HEK293 (cell line): ENCODE results near the gene MORN1.

Experiments
- CTCF ChIA-PET: fragments of 350-600 bp; formaldehyde crosslinking; extraction: SDS; loops from one replicate; lab custom pipeline; 2021; ENCODE audit warnings: antibody characterized with exemption; lab: Yijun Ruan, JAX
- POLR2A ChIA-PET: fragments of 300-600 bp; formaldehyde crosslinking; extraction: SDS; loops from one replicate; lab custom pipeline; 2020; ENCODE audit warnings: antibody characterized with exemption, inconsistent platforms; lab: Yijun Ruan, JAX
- H3K27ac ChIP-seq: fragments of 200-500 bp; sonication (Bioruptor generic); 2 replicates; pipeline ENCODE4 v1.5.1; 2014; ENCODE audit warnings: low read depth, low read length, control low read depth, inconsistent platforms; ENCODE audit errors: extremely low read depth
- H3K36me3 ChIP-seq, 2 experiments: fragments of 200-500 bp in 1 of 2; sonication (Bioruptor generic) in 1 of 2; 1 replicate in 1 of 2; 2 replicates in 1 of 2; pipeline ENCODE4 v1.5.1; 2014 to 2017; ENCODE audit warnings: inconsistent platforms in 2 of 2, low read length in 2 of 2; ENCODE audit not compliant: control insufficient read depth in 2 of 2, insufficient read depth in 1 of 2
- H3K4me1 ChIP-seq: fragments of 200-500 bp; sonication (Bioruptor generic); 2 replicates; pipeline ENCODE4 v1.5.1; 2014; ENCODE audit warnings: mild to moderate bottlenecking, low read length, inconsistent platforms; ENCODE audit not compliant: control insufficient read depth, insufficient read depth
- H3K4me3 ChIP-seq: 2 replicates; pipeline ENCODE4 v1.5.1; 2011; ENCODE audit warnings: low read depth, mild to moderate bottlenecking, control low read depth, low read length, moderate library complexity
- H3K9me3 ChIP-seq: fragments of 200-500 bp; sonication (Bioruptor generic); 2 replicates; pipeline ENCODE4 v1.5.1; 2014; ENCODE audit warnings: low read depth, low read length, inconsistent platforms; ENCODE audit not compliant: control insufficient read depth, insufficient read depth
- BCL11A ChIP-seq: fragments of 450-650 bp; formaldehyde crosslinking; IDR thresholded peaks from 2 replicates; pipeline ENCODE4 v1.5.1; 2016; ENCODE audit warnings: low read depth, missing biosample characterization, missing genetic modification characterization
- HOXD13 ChIP-seq: sonication (generic); formaldehyde crosslinking; IDR thresholded peaks from 2 replicates; pipeline ENCODE4 v1.8.0; 2022; ENCODE audit warnings: missing genetic modification reagents, borderline replicate concordance
- KLF8 ChIP-seq: fragments of 450-650 bp; formaldehyde crosslinking; IDR thresholded peaks from 2 replicates; pipeline ENCODE4 v1.5.1; 2016; ENCODE audit warnings: missing biosample characterization, missing genetic modification characterization
- KLF9 ChIP-seq: fragments of 450-650 bp; formaldehyde crosslinking; IDR thresholded peaks from 2 replicates; pipeline ENCODE4 v1.5.1; 2016; ENCODE audit warnings: missing biosample characterization, missing genetic modification characterization, low read depth
- ZNF2 ChIP-seq: fragments of 450-650 bp; formaldehyde crosslinking; IDR thresholded peaks from 2 replicates; pipeline ENCODE4 v1.5.1; 2016; ENCODE audit warnings: missing biosample characterization, missing genetic modification characterization
- ZNF23 ChIP-seq: fragments of 450-650 bp; formaldehyde crosslinking; IDR thresholded peaks from 2 replicates; pipeline ENCODE4 v1.5.1; 2016; ENCODE audit warnings: missing biosample characterization, missing genetic modification characterization, borderline replicate concordance
- ZNF514 ChIP-seq: fragments of 450-650 bp; formaldehyde crosslinking; IDR thresholded peaks from 2 replicates; pipeline ENCODE4 v1.5.1; 2016; ENCODE audit warnings: missing biosample characterization, missing genetic modification characterization
- ZNF521 ChIP-seq: fragments of 450-650 bp; formaldehyde crosslinking; IDR thresholded peaks from 2 replicates; pipeline ENCODE4 v1.5.1; 2017; ENCODE audit warnings: missing biosample characterization, mild to moderate bottlenecking, missing genetic modification characterization
- ZSCAN18 ChIP-seq: fragments of 450-650 bp; formaldehyde crosslinking; IDR thresholded peaks from 2 replicates; pipeline ENCODE4 v1.5.1; 2016; ENCODE audit warnings: missing biosample characterization, missing genetic modification characterization
- TF ChIP-seq, protein P1 (sequence below): fragments of 450-650 bp; formaldehyde crosslinking; conservative IDR thresholded peaks from 2 replicates; pipeline ENCODE4 v1.5.1; 2016; ENCODE audit warnings: low read depth, missing biosample characterization, missing genetic modification characterization
- TF ChIP-seq, protein P2 (sequence below): fragments of 450-650 bp; formaldehyde crosslinking; IDR thresholded peaks from 2 replicates; pipeline ENCODE4 v1.5.1; 2016; ENCODE audit warnings: missing biosample characterization, missing genetic modification characterization
- TF ChIP-seq, protein P3 (sequence below): fragments of 450-650 bp; formaldehyde crosslinking; IDR thresholded peaks from 2 replicates; pipeline ENCODE4 v1.5.1; 2017; ENCODE audit warnings: missing biosample characterization, missing genetic modification characterization
- TF ChIP-seq, protein P4 (sequence below): fragments of 450-650 bp; formaldehyde crosslinking; IDR thresholded peaks from 2 replicates; pipeline ENCODE4 v1.5.1; 2016; ENCODE audit warnings: missing biosample characterization, missing genetic modification characterization
- TF ChIP-seq, protein P5 (sequence below): fragments of 450-650 bp; formaldehyde crosslinking; IDR thresholded peaks from 2 replicates; pipeline ENCODE4 v1.5.1; 2016; ENCODE audit warnings: missing biosample characterization, missing genetic modification characterization, low read depth

MORN1 gene

DNA sequence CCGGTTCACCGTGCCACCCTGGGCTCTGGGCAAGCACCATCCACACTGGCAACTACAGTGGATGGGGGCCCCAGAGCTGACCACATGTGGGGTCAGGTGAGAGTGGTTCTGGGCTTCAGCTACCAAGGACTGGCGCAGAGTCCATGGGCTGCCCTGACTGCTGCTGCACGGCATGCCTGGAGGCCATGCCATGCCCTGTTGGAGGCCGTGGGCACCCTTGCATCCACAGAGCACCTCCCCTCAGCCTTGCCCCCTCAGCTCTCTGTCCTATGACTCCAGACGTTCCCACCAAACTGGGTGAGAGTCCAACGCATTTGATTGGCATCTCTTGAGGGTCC lies 15.5 kb downstream of the MORN1 start (continued):
- TF ChIP-seq, protein P1, sequence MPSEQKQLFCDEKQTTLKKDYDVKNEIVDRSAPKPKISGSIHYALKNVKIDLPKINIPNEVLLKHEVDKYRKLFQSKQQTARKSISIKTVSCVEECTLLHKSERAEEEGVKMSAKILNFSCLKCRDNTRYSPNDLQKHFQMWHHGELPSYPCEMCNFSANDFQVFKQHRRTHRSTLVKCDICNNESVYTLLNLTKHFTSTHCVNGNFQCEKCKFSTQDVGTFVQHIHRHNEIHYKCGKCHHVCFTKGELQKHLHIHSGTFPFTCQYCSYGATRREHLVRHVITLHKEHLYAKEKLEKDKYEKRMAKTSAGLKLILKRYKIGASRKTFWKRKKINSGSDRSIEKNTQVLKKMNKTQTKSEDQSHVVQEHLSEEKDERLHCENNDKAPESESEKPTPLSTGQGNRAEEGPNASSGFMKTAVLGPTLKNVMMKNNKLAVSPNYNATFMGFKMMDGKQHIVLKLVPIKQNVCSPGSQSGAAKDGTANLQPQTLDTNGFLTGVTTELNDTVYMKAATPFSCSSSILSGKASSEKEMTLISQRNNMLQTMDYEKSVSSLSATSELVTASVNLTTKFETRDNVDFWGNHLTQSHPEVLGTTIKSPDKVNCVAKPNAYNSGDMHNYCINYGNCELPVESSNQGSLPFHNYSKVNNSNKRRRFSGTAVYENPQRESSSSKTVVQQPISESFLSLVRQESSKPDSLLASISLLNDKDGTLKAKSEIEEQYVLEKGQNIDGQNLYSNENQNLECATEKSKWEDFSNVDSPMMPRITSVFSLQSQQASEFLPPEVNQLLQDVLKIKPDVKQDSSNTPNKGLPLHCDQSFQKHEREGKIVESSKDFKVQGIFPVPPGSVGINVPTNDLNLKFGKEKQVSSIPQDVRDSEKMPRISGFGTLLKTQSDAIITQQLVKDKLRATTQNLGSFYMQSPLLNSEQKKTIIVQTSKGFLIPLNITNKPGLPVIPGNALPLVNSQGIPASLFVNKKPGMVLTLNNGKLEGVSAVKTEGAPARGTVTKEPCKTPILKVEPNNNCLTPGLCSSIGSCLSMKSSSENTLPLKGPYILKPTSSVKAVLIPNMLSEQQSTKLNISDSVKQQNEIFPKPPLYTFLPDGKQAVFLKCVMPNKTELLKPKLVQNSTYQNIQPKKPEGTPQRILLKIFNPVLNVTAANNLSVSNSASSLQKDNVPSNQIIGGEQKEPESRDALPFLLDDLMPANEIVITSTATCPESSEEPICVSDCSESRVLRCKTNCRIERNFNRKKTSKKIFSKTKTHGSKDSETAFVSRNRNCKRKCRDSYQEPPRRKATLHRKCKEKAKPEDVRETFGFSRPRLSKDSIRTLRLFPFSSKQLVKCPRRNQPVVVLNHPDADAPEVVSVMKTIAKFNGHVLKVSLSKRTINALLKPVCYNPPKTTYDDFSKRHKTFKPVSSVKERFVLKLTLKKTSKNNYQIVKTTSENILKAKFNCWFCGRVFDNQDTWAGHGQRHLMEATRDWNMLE (tag by site-specific recombination): no peak
- TF ChIP-seq, protein P2, sequence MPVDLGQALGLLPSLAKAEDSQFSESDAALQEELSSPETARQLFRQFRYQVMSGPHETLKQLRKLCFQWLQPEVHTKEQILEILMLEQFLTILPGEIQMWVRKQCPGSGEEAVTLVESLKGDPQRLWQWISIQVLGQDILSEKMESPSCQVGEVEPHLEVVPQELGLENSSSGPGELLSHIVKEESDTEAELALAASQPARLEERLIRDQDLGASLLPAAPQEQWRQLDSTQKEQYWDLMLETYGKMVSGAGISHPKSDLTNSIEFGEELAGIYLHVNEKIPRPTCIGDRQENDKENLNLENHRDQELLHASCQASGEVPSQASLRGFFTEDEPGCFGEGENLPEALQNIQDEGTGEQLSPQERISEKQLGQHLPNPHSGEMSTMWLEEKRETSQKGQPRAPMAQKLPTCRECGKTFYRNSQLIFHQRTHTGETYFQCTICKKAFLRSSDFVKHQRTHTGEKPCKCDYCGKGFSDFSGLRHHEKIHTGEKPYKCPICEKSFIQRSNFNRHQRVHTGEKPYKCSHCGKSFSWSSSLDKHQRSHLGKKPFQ (tag by site-specific recombination): no peak
- TF ChIP-seq, protein P3, sequence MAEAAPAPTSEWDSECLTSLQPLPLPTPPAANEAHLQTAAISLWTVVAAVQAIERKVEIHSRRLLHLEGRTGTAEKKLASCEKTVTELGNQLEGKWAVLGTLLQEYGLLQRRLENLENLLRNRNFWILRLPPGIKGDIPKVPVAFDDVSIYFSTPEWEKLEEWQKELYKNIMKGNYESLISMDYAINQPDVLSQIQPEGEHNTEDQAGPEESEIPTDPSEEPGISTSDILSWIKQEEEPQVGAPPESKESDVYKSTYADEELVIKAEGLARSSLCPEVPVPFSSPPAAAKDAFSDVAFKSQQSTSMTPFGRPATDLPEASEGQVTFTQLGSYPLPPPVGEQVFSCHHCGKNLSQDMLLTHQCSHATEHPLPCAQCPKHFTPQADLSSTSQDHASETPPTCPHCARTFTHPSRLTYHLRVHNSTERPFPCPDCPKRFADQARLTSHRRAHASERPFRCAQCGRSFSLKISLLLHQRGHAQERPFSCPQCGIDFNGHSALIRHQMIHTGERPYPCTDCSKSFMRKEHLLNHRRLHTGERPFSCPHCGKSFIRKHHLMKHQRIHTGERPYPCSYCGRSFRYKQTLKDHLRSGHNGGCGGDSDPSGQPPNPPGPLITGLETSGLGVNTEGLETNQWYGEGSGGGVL (tag by site-specific recombination): no peak
- no peak for TF ChIP-seq HOXD13 (CRISPR knock-in tag)

DNA sequence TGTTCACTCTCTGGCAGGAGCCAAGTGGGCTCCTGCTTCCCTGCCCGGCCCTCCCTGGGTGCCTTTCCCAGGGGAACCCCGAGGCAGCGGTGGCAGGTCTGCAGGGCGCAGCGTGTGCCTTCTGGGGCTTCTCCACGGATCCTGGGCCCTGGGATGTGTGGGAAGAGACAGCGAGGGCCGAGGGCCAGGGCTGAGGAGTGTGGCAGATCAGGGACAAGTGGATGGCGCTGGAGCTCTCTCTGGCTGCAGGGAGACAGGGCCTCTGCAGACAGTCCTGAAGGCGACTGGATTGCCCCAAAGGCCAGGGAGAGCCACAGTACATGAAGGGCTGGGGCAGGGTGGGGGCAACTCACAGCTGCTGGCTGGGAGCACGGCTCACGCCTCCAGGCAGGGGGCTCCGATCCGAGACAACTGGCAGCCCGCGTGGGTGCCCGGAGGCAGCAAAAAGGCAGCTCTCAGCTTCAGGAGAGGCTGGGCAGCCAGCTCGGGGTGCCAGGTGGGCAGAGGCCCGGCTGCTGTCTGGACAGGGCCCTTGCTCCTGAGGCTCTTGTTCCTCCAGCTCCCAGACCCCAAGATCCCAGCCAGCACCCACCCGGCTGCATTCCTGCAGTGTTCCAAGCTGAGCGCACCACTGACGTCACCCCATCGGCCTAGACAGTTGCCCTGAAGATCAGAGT lies 16.0 kb downstream of the MORN1 start:
- H3K4me1 ChIP-seq: no peaks in the 10 kb centered on the region
- no peak overlapping the region for H3K4me3 ChIP-seq
- no peak overlapping the region for H3K27ac ChIP-seq
- TF ChIP-seq KLF8 (tag by site-specific recombination) (no peak), ZSCAN18 (tag by site-specific recombination) (no peak), ZNF514 (tag by site-specific recombination) (no peak), ZNF2 (tag by site-specific recombination) (no peak), BCL11A (tag by site-specific recombination) (no peak), ZNF23 (tag by site-specific recombination) (no peak), ZNF521 (tag by site-specific recombination) (no peak), KLF9 (no peak)
- TF ChIP-seq, protein P4, sequence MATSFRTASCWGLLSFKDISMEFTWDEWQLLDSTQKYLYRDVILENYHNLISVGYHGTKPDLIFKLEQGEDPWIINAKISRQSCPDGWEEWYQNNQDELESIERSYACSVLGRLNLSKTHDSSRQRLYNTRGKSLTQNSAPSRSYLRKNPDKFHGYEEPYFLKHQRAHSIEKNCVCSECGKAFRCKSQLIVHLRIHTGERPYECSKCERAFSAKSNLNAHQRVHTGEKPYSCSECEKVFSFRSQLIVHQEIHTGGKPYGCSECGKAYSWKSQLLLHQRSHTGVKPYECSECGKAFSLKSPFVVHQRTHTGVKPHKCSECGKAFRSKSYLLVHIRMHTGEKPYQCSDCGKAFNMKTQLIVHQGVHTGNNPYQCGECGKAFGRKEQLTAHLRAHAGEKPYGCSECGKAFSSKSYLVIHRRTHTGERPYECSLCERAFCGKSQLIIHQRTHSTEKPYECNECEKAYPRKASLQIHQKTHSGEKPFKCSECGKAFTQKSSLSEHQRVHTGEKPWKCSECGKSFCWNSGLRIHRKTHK (tag by site-specific recombination): no peak
- TF ChIP-seq, protein P5, sequence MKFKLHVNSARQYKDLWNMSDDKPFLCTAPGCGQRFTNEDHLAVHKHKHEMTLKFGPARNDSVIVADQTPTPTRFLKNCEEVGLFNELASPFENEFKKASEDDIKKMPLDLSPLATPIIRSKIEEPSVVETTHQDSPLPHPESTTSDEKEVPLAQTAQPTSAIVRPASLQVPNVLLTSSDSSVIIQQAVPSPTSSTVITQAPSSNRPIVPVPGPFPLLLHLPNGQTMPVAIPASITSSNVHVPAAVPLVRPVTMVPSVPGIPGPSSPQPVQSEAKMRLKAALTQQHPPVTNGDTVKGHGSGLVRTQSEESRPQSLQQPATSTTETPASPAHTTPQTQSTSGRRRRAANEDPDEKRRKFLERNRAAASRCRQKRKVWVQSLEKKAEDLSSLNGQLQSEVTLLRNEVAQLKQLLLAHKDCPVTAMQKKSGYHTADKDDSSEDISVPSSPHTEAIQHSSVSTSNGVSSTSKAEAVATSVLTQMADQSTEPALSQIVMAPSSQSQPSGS (tag by site-specific recombination): no peak
- ChIA-PET CTCF (interaction anchor here (3.6 kb wide), 1 partner anchor 180 kb away, joined by 23 read pairs; the partner anchor contains the start of gene FAAP20), POLR2A (interaction anchor here (0.5 to 1.4 kb wide), 2 partner anchors 16 to 140 kb away, joined by 4 to 6 read pairs; partner anchors contain the start of genes MORN1 and RER1)
- H3K36me3 ChIP-seq: peaks cover 0 to 5% of the 10 kb centered on the region in 2 experiments; a peak in 2 of 3 replicates
- no peaks in the 10 kb centered on the region for H3K9me3 ChIP-seq
